Naive thymus-derived CD4-positive, alpha-beta T cell (primary cell): ENCODE data around the gene ZFYVE19. TPM values are rescaled to one million over a fixed set of nuclear protein-coding genes. Genes with fewer than 3 reads are reported as not detected.

Experiments used
- ATAC-seq: fragments of 150-1000 bp; cut with Tn5 transposase; 2 replicates; pipeline ENCODE4 v1.10.0; 2021; ENCODE audit warnings: mild to moderate bottlenecking, moderate library complexity
- CTCF ChIA-PET: fragments of 350-600 bp; sonication (Branson Sonifier 250); formaldehyde crosslinking; loops from one replicate; lab custom pipeline; 2021; ENCODE audit warnings: antibody characterized with exemption; lab: Charles Lee
- POLR2A ChIA-PET: fragments of 350-600 bp; sonication (Branson Sonifier 250); formaldehyde crosslinking; loops from one replicate; lab custom pipeline; 2021; ENCODE audit warnings: antibody characterized with exemption, inconsistent platforms; lab: Charles Lee
- DNase-seq, 9 donors: peaks; one replicate each; pipeline versions ENCODE4 v3.0.0 to v3.0.0-alpha.2; 2020 to 2022; ENCODE audit warnings: mixed read lengths in 1 of 9
- H3K27ac ChIP-seq: one replicate; pipeline ENCODE4 v1.7.0; 2013; ENCODE audit warnings: mild to moderate bottlenecking, low read depth, low read length, moderate library complexity
- H3K27me3 ChIP-seq, 2 donors: one replicate each; pipeline ENCODE4 v1.7.0; 2013; ENCODE audit warnings: low read length in 2 of 2, mild to moderate bottlenecking in 2 of 2, moderate library complexity in 2 of 2; ENCODE audit not compliant: control insufficient read depth in 2 of 2, insufficient read depth in 2 of 2
- H3K36me3 ChIP-seq, 3 experiments: 1 replicate in 2 of 3; 2 replicates in 1 of 3; pipeline ENCODE4 v1.7.0; 2013; ENCODE audit warnings: low read length in 3 of 3, mild to moderate bottlenecking in 3 of 3, moderate library complexity in 1 of 3; ENCODE audit not compliant: insufficient read depth in 3 of 3, control insufficient read depth in 2 of 3
- H3K4me1 ChIP-seq, 2 donors: one replicate each; pipeline ENCODE4 v1.7.0; 2013; ENCODE audit warnings: low read length in 2 of 2, mild to moderate bottlenecking in 2 of 2, moderate library complexity in 1 of 2; ENCODE audit not compliant: control insufficient read depth in 2 of 2, insufficient read depth in 2 of 2
- H3K4me3 ChIP-seq: 2 replicates; pipeline ENCODE4 v1.7.0; 2013; ENCODE audit warnings: mild to moderate bottlenecking, low read length
- H3K9me3 ChIP-seq, 3 experiments: 1 replicate in 2 of 3; 2 replicates in 1 of 3; pipeline ENCODE4 v1.7.0; 2013; ENCODE audit warnings: low read length in 3 of 3; ENCODE audit not compliant: control insufficient read depth in 2 of 3
- H3K27ac Mint-ChIP-seq, 9 donors: one replicate each; pipeline ENCODE4 v1.8.0; 2020 to 2022; ENCODE audit warnings: mixed read lengths in 9 of 9, mild to moderate bottlenecking in 8 of 9, moderate library complexity in 5 of 9, inconsistent platforms in 2 of 9
- H3K27me3 Mint-ChIP-seq, 5 donors: one replicate each; pipeline ENCODE4 v1.8.0; 2021 to 2022; ENCODE audit warnings: mixed read lengths in 5 of 5, mild to moderate bottlenecking in 1 of 5
- H3K36me3 Mint-ChIP-seq, 5 donors: one replicate each; pipeline ENCODE4 v1.8.0; 2020 to 2022; ENCODE audit warnings: mixed read lengths in 5 of 5, mild to moderate bottlenecking in 3 of 5, inconsistent platforms in 1 of 5
- H3K4me1 Mint-ChIP-seq, 7 donors: one replicate each; pipeline ENCODE4 v1.8.0; 2020 to 2022; ENCODE audit warnings: mixed read lengths in 7 of 7, mild to moderate bottlenecking in 3 of 7, inconsistent platforms in 1 of 7
- H3K4me3 Mint-ChIP-seq, 10 donors: one replicate each; pipeline ENCODE4 v1.8.0; 2020 to 2022; ENCODE audit warnings: mild to moderate bottlenecking in 10 of 10, mixed read lengths in 10 of 10, moderate library complexity in 6 of 10, inconsistent platforms in 2 of 10
- H3K9me3 Mint-ChIP-seq, 11 donors: one replicate each; pipeline ENCODE4 v1.8.0; 2020 to 2022; ENCODE audit warnings: mixed read lengths in 11 of 11, mild to moderate bottlenecking in 4 of 11, inconsistent platforms in 1 of 11, moderate library complexity in 1 of 11
- intact Hi-C, 2 donors: fragments of 100-400 bp; cut with micrococcal nuclease; formaldehyde crosslinking; loops; one replicate each; pipeline ENCODE4 v1.15.1; 2023
- polyA plus RNA-seq, 2 donors: library from polyadenylated mRNA; unstranded; fragments of 300-500 nt; fragmentation: Illumina TruSeq; gene quantifications; one replicate each; pipeline ENCODE4 v1.2.3, GENCODE V29; 2021
- total RNA-seq, 6 experiments: library from RNA in 5 of 6; stranded (reverse) in 5 of 6; gene quantifications; 1 replicate in 5 of 6; 2 replicates in 1 of 6; pipeline ENCODE4 v1.2.3 and lab custom pipeline; 2021 to 2026

The ZFYVE19 gene
- total and polyA plus RNA-seq, 7 experiments from 2014 or later: 15.7 to 31.9 (median 22.7) TPM

- Histone ChIP-seq H3K4me3 (no peak within 1 kb of the TSS), H3K36me3 (peaks cover 0 to 45% (median 2%) of the 10 kb centered on the region in 3 experiments), H3K4me1 (peaks cover 10 to 27% of the 10 kb centered on the region in 2 donors), H3K9me3 (no peaks in the 10 kb centered on the region), H3K27ac (peak within 1 kb of the TSS; percentile 59), H3K27me3 (no peaks in the 10 kb centered on the region)
- H3K27me3 Mint-ChIP-seq: no peaks in the 10 kb centered on the region
- peak; percentile 58 for ATAC-seq
- peaks cover 24 to 46% (median 36%) of the 10 kb centered on the region in 7 donors for H3K4me1 Mint-ChIP-seq
- intact Hi-C loops: loop anchor here (2.0 to 5.0 kb wide), 2 partner anchors 15 to 177 kb away; partner anchors contain the start of genes KNL1 (in 1 of the 2) and RMDN3 (in 1 of the 2)
- ChIA-PET CTCF (interaction anchor here (0.8 to 1.5 kb wide), 2 partner anchors 13 kb away, joined by 3 to 6 read pairs; no protein-coding TSS in a partner anchor), POLR2A (interaction anchor here (1.1 to 2.7 kb wide), 3 partner anchors 12 to 75 kb away, joined by 3 to 13 read pairs (median 4); partner anchors contain the start of genes RAD51 and RMDN3)
- H3K9me3 Mint-ChIP-seq: no peaks in the 10 kb centered on the region
- peak within 1 kb of the TSS; percentile 80 to 93 (median 88) for H3K27ac Mint-ChIP-seq
- H3K4me3 Mint-ChIP-seq: peak within 1 kb of the TSS; percentile 42 to 73 (median 62)
- DNase-seq: peak in 7 of 9 donors; percentile 33 to 71 (median 45)
- peaks cover 0 to 11% (median 3%) of the 10 kb centered on the region in 5 donors for H3K36me3 Mint-ChIP-seq
Observed at GRCh38 chr15:40769274-40770146, 37.4 kb upstream of the ZFYVE19 start, which contains the start of gene C15orf62. TSS of gene C15orf62 (plus strand) at chr15:40769980. CDS start at chr15:40770496, 516 bp downstream.

GRCh38 chr15:40770147-40770721 is 36.7 kb upstream of the ZFYVE19 start:
- Histone ChIP-seq H3K36me3 (peaks cover 0 to 52% (median 8%) of the 10 kb centered on the region in 3 experiments), H3K27ac (peak overlapping the region; percentile 59), H3K4me1 (peaks cover 3 to 20% of the 10 kb centered on the region in 2 donors), H3K27me3 (no peaks in the 10 kb centered on the region), H3K9me3 (no peaks in the 10 kb centered on the region), H3K4me3 (no peak overlapping the region)
- POLR2A ChIA-PET: interaction anchor here (2.7 kb wide), 1 partner anchor 75 kb away, joined by 13 read pairs; the partner anchor contains the start of gene RAD51
- ATAC-seq (no peak), DNase-seq (no peak)
- Mint-ChIP-seq H3K9me3 (no peaks in the 10 kb centered on the region), H3K4me3 (peak overlapping the region in 8 of 10 donors; percentile 29 to 73 (median 58)), H3K4me1 (peaks cover 22 to 39% (median 28%) of the 10 kb centered on the region in 7 donors), H3K27ac (peak overlapping the region; percentile 80 to 93 (median 88)), H3K36me3 (peaks cover 0 to 16% (median 8%) of the 10 kb centered on the region in 5 donors), H3K27me3 (no peaks in the 10 kb centered on the region)
- intact Hi-C loops: no loop called here
- CTCF ChIA-PET: interaction anchor here (0.7 to 2.1 kb wide), 3 partner anchors 12 to 26 kb away, joined by 3 to 10 read pairs (median 6); no protein-coding TSS in a partner anchor

- Histone ChIP-seq H3K4me1 (peaks cover 0 to 17% of the 10 kb centered on the region in 2 donors), H3K4me3 (no peak overlapping the region), H3K27me3 (no peaks in the 10 kb centered on the region), H3K36me3 (peaks cover 0 to 63% (median 18%) of the 10 kb centered on the region in 3 experiments), H3K9me3 (no peaks in the 10 kb centered on the region), H3K27ac (no peak overlapping the region)
- CTCF ChIA-PET: interaction anchor here (0.6 to 2.1 kb wide), 2 partner anchors 11 to 18 kb away, joined by 3 to 10 read pairs; no protein-coding TSS in a partner anchor
- no peak for DNase-seq
- H3K4me1 Mint-ChIP-seq: peaks cover 17 to 29% (median 23%) of the 10 kb centered on the region in 7 donors
- no peaks in the 10 kb centered on the region for H3K27me3 Mint-ChIP-seq
- no peak overlapping the region for H3K4me3 Mint-ChIP-seq
- intact Hi-C loops: no loop called here
- H3K9me3 Mint-ChIP-seq: no peaks in the 10 kb centered on the region
- peaks cover 0 to 16% (median 8%) of the 10 kb centered on the region in 5 donors for H3K36me3 Mint-ChIP-seq
- H3K27ac Mint-ChIP-seq: peak overlapping the region in 1 of 9 donors; percentile 25
- POLR2A ChIA-PET: interaction anchor here (2.7 kb wide), 1 partner anchor 76 kb away, joined by 13 read pairs; the partner anchor contains the start of gene RAD51
- no peak for ATAC-seq
Observed at GRCh38 chr15:40771242-40771641, 35.6 kb upstream of the ZFYVE19 start.

GRCh38 chr15:40772014-40772413 is 34.9 kb upstream of the ZFYVE19 start:
- Histone ChIP-seq H3K4me3 (no peak overlapping the region), H3K4me1 (peaks cover 7 to 17% of the 10 kb centered on the region in 2 donors), H3K36me3 (peaks cover 0 to 68% (median 18%) of the 10 kb centered on the region in 3 experiments), H3K9me3 (no peaks in the 10 kb centered on the region), H3K27me3 (no peaks in the 10 kb centered on the region), H3K27ac (no peak overlapping the region)
- POLR2A ChIA-PET: no interaction called here
- H3K27ac Mint-ChIP-seq: peak overlapping the region in 1 of 9 donors; percentile 36
- no peaks in the 10 kb centered on the region for H3K27me3 Mint-ChIP-seq
- H3K36me3 Mint-ChIP-seq: peaks cover 0 to 23% (median 8%) of the 10 kb centered on the region in 5 donors
- intact Hi-C loops: no loop called here
- H3K4me3 Mint-ChIP-seq: no peak overlapping the region
- DNase-seq (no peak), ATAC-seq (no peak)
- no peaks in the 10 kb centered on the region for H3K9me3 Mint-ChIP-seq
- CTCF ChIA-PET: interaction anchor here (2.1 kb wide), 1 partner anchor 10 kb away, joined by 10 read pairs; no protein-coding TSS in a partner anchor
- H3K4me1 Mint-ChIP-seq: peaks cover 19 to 33% (median 24%) of the 10 kb centered on the region in 7 donors

- intact Hi-C loops: no loop called here
- Histone ChIP-seq H3K27ac (no peak overlapping the region), H3K4me1 (peaks cover 11 to 15% of the 10 kb centered on the region in 2 donors), H3K27me3 (no peaks in the 10 kb centered on the region), H3K9me3 (no peaks in the 10 kb centered on the region), H3K36me3 (peaks cover 0 to 68% (median 18%) of the 10 kb centered on the region in 3 experiments), H3K4me3 (no peak overlapping the region)
- Mint-ChIP-seq H3K4me1 (peaks cover 17 to 31% (median 19%) of the 10 kb centered on the region in 7 donors), H3K36me3 (peaks cover 0 to 24% (median 8%) of the 10 kb centered on the region in 5 donors), H3K27ac (peak overlapping the region in 2 of 9 donors; percentile 13 to 33), H3K27me3 (no peaks in the 10 kb centered on the region), H3K9me3 (no peaks in the 10 kb centered on the region), H3K4me3 (no peak overlapping the region)
- CTCF ChIA-PET: interaction anchor here (1.0 kb wide), 1 partner anchor 9 kb away, joined by 3 read pairs; no protein-coding TSS in a partner anchor
- DNase-seq (no peak), ATAC-seq (no peak)
- POLR2A ChIA-PET: no interaction called here
Observed at GRCh38 chr15:40773496-40773895, 33.4 kb upstream of the ZFYVE19 start.

- no peak overlapping the region for H3K27ac ChIP-seq
- no peaks in the 10 kb centered on the region for H3K9me3 Mint-ChIP-seq
- peak overlapping the region in 1 of 9 donors; percentile 33 for H3K27ac Mint-ChIP-seq
- no peaks in the 10 kb centered on the region for H3K27me3 Mint-ChIP-seq
- no peaks in the 10 kb centered on the region for H3K9me3 ChIP-seq
- peaks cover 13 to 27% (median 15%) of the 10 kb centered on the region in 7 donors for H3K4me1 Mint-ChIP-seq
- POLR2A ChIA-PET: no interaction called here
- no peaks in the 10 kb centered on the region for H3K27me3 ChIP-seq
- no peak overlapping the region for H3K4me3 ChIP-seq
- H3K4me1 ChIP-seq: peaks cover 11% of the 10 kb centered on the region in 2 donors
- peaks cover under 1 to 25% (median 8%) of the 10 kb centered on the region in 5 donors for H3K36me3 Mint-ChIP-seq
- no peak for ATAC-seq
- no peak overlapping the region for H3K4me3 Mint-ChIP-seq
- intact Hi-C loops: no loop called here
- CTCF ChIA-PET: interaction anchor here (1.0 kb wide), 1 partner anchor 8 kb away, joined by 3 read pairs; no protein-coding TSS in a partner anchor
- H3K36me3 ChIP-seq: peaks cover 4 to 72% (median 18%) of the 10 kb centered on the region in 3 experiments
- DNase-seq: no peak
Observed at GRCh38 chr15:40773902-40774301, 33.0 kb upstream of the ZFYVE19 start.
